ENCODE results near the gene GFRA1.

DNA sequence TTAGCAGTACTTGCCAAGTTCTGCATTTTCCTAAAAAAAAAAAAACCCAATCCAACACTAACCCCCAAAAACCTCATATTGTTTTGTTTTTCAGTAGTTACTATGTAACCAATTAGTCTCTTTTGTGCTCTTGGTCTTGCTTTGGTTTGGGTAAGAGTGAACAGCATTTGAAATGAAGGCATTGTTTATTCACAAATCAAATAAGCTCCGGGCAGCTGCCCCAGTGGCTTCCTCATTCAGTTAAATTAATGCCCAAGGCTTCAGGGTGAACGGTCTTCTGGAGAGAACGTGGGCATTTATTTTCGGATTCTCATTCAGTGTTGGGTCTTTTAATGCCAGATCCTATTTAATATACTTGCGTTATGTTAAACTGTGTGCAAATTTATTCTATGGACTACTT, 108.7 kb downstream of the GFRA1 start:
- TF ChIP-seq, protein P1, sequence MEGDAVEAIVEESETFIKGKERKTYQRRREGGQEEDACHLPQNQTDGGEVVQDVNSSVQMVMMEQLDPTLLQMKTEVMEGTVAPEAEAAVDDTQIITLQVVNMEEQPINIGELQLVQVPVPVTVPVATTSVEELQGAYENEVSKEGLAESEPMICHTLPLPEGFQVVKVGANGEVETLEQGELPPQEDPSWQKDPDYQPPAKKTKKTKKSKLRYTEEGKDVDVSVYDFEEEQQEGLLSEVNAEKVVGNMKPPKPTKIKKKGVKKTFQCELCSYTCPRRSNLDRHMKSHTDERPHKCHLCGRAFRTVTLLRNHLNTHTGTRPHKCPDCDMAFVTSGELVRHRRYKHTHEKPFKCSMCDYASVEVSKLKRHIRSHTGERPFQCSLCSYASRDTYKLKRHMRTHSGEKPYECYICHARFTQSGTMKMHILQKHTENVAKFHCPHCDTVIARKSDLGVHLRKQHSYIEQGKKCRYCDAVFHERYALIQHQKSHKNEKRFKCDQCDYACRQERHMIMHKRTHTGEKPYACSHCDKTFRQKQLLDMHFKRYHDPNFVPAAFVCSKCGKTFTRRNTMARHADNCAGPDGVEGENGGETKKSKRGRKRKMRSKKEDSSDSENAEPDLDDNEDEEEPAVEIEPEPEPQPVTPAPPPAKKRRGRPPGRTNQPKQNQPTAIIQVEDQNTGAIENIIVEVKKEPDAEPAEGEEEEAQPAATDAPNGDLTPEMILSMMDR (IDR thresholded peaks at IDR 0.05; ENCODE audit: low read length), result no peak
- TF ChIP-seq EZH2 (IDR thresholded peaks at IDR 0.05; ENCODE audit: borderline replicate concordance, low read length), result no peak

All from OCI-LY1 (cell line).